HG02610 (cell line): Measurements from ENCODE around the gene SETBP1.
"Not testable (repeated sequence)": the region's sequence is repeated elsewhere in the genome, so short reads cannot be mapped to it uniquely, and the experiment has no call there.

ENCODE experiments used
- ATAC-seq: cut with Tn5 transposase; IDR thresholded peaks from one replicate; pipeline ENCODE4 v1.9.1; 2021; ENCODE audit warnings: mild to moderate bottlenecking, moderate library complexity; ENCODE audit not compliant: unreplicated experiment

The SETBP1 gene

DNA sequence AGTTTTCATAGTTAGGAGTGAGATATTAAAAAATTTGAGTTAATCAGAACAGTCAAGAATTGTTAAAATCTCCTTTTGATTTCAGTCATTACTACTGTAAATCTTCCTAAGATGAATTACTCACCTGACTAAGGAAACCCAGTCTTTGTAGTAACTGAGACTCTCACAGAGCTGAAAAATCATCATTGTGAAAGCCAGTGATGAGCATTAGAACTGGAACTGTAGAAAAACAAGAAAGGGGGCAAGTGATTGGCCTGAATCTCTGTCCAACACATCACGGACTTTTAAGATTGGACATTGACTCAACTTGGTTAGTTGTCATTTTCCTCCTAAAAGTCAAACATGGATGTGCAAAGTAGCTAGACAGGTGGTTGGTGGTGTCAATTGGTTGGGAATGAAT is 21.9 kb downstream of the SETBP1 start:
- ATAC-seq = no peak

DNA sequence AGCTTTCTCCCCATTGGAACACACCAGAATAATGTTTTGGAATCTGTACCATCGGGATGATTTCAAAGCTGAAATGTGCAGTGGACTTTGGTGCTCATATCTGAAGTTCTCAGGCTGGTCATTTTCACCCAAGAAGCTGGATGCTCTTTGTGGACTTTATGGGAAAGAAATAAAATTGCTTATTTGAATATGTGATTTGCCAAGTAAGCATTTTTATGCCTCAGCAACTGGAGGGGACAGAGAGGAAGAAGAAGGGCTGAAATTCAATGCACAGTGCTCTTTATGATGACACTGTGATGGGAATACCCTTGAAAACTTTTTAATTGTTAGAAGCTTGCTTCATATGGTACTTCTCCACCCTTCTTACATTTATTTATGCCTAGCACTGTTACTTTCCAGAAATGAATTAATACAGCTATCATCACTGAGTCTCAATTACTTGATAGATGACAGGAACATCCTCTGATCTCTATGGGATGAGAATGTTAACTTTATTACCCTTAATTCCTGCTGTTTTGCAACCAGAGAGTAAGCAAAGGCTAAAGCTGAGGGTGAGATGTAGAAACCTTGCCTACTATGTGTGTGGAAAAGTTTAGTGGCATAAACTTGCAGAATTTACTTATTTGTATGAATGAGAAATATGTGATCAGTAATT is 23.6 kb downstream of the SETBP1 start:
- no peak for ATAC-seq

DNA sequence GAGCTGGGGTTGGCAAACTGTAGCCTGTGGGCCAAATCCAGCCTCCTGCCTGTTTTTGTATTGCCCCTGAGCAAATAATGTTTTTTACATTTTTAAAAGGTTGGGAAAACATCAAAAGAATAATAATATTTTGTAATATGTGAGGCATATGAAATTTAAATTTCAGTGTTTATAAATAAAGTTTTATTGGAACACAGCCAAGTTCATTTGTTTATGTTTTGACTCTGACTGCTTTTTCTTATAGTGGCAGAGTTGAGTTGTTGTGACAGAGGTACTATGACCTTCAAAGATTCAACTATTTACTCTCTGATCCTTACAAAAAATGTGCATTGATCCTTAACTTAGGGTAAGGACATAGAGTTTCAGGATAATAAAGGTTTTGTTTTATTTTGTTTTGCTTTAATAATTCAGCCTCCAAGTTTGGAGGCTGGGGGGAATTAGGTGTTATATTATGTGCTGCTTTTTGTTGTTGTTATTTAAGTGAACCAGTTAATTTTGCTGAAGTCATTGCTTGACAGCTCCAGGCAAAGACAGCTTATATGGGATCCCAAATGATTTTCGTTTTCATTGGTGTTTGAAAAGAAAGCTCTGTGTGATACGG is 24.5 kb downstream of the SETBP1 start:
- ATAC-seq = no peak

- ATAC-seq = no peak
These were observed 27.9 kb downstream of the SETBP1 start for GRCh38 chr18:44708451-44709083.

DNA sequence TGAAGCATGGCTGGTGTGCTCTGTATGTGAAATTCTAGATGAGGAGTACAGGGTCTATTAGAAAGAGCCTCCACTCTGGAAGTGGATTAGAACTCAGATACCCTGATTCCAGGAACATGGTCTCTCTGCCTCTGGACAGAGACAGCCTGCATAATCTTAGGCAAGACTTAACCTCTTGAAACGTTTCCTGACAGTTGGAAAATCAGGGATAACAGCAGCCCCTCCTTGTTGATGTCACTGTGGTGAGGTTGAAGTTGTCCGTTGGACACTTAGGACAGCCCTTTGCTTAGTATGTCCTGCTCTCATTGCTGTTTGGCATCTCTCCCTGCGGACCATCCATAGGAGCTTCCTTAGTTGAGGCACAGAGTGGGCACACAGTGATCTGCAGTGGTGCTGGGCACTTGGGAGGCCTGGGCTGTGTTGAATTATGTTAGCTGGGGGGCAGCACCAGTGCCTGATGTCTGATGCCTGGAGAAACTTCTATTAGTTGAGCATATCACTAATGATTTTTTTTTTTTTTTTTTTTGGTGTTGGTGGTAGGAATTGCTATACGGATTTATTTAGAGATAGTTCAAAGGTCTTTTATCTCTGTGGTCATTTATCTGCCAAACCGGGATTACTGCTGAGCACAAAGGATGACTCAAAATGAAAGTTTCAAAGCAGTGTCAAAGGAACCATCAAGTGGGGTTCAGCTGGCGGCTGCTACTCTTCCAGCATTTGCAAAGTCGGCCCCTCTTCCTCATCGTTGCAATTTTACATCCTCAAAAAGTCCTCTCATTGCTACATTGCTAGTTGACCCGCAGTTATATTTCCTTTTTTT is 28.8 kb downstream of the SETBP1 start:
- peak; percentile 92 for ATAC-seq

- no peak for ATAC-seq
These were observed 30.2 kb downstream of the SETBP1 start for GRCh38 chr18:44710931-44711330.

- no peak for ATAC-seq
These were observed 31.3 kb downstream of the SETBP1 start for GRCh38 chr18:44712025-44712424.

DNA sequence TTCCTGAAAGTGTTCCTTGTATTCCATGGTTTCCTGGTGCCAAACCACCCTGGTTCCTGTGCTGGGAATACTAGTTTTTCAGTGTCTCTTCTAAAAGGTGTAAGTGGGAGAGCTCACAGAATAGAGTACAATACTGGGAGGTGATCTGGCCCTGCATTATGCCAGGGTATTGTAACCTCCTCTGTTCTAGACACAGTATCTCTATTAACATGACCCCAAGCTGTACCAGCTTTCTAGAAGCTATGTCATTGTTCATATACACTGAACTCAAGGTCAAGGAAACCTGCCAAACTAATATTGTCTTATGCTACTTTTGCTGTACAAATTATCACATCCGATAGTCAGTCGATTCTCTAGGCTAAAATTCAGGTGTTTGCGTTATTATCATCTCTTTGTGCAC is 32.7 kb downstream of the SETBP1 start:
- ATAC-seq = no peak

GRCh38 chr18:44714376-44714775 is 33.7 kb downstream of the SETBP1 start:
- ATAC-seq = no peak

DNA sequence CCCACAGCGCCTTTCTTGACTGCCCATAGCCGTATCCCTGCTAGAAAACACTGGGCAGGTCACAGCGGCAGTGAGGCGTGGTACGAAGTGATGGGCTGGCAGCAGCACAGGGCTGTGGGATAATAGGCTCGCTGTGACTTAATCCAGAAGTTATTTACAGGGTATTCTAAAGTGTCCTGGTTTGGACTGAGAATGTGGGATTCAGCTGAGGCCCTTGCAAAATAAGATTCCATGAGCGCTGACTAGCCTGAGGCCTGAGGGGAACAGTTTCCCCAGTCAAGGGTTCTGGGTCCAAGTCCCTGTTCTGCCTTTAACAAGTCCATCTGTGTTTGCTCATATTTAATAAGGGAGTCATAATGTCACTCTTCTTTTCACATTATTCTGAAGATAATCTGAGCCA is 34.6 kb downstream of the SETBP1 start:
- ATAC-seq = no peak

DNA sequence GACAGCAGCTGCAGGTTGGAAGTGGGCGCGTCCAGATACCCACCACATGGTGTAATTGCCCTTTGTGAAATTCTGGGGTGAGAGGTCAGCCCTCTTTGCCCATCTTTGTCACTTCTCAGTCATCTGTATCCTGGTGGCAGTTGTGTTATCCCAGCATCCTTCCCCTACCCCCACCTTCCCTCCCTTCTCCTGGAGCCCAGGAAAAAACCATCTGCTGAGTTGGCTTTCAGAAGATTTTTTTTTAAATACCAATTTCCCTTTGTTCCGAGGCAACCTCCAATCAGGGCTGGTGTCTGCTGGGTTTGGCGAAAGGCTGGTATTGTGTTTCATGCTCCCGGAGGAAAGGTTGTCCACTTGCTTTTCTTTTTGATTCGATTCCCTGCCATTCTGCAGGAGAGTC is 35.2 kb downstream of the SETBP1 start:
- no peak for ATAC-seq

GRCh38 chr18:44716697-44717163 is 36.0 kb downstream of the SETBP1 start:
- no peak for ATAC-seq

GRCh38 chr18:44719519-44720060 is 38.9 kb downstream of the SETBP1 start:
- ATAC-seq = no peak

GRCh38 chr18:44721748-44722147 is 41.1 kb downstream of the SETBP1 start:
- ATAC-seq = not testable (repeated sequence)

DNA sequence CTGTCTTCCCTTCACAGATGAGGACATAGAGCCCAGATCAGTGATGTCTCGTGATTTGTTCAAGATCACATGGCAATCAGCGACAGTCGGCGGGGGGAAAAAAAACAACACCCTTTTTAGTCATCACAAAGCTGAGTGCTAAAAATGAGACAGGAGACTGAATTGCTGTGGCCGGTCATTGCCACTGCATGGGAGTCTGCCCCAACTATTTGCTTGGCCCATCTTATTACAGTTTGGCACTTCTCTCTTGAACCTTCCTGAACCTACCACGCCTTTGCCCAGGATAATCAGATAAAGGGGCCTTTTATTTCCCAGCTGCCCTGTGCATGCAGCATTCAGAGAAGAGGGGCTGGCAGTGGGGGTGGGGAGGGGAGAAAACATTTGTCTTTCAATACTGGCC is 42.7 kb downstream of the SETBP1 start:
- no peak for ATAC-seq

DNA sequence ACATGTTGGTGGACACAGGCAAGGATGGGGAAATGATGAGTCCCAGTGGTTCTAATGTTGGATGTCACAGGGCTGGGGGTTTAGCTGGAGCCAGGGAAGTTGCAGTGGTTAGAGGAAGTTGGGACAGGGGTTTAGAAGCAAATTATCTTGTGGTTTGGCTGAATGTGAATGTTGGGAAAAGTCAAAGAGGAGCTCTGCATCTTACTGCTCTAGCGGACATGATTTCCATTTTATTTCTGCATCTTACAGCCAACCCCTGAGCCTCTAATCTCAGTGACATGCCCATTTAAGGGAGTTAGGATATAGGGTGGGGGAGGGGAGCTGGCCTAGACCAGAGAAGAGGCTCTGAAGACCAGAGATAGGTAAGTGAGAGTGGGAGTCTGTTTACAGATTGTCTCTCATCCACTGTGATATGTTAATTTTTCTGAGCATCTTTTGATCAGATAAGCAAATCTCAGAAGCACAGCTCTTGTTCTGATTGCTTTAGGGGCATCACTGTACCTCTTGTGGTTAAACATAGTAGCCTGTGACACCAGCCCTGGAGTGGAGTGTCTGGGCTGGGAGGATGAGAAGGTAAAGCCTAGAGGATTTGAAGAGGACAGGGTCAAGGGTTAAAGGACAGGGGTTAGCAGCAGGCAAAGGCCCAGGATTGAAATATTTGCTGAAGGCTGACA is 43.6 kb downstream of the SETBP1 start:
- ATAC-seq = no peak

DNA sequence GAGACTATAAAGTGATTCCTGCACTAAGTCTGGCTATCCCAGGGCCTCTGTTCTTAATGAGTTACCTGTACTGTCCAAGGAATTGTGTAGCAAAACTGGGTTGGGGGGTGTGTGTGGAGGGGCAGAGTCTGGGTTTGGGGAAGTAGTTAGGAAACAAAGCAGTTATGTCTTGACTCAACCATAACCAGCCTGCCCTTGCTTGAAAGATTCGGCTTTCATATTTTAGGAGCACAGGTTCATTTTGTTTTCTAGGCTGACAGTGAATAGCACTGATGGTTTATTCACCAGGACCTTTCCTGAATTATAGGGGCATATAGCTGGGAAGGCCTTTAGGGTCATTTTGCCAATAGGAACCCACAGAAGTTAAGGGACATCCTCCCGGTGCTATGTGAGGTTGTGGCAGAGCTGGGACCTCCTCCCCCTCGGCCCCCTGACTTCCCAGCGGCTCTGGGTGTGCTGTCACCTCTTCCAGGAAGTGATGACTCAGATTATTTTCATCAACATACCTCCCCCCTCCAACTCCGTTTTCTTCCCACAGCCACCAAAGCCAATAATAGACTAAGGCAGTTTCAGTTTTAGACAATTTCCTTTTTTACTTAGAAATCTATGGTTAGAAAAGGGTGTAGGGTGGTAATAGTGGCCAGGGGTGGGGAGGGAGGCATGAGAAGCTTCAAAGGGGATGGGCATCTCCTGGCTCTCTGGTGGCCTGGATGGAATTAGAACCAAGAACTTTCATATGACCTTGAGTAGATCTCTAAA is 44.8 kb downstream of the SETBP1 start:
- peak; percentile 60 for ATAC-seq

- ATAC-seq = no peak
These were observed 45.4 kb downstream of the SETBP1 start for GRCh38 chr18:44726059-44726421.

- no peak for ATAC-seq
These were observed 46.6 kb downstream of the SETBP1 start for GRCh38 chr18:44727291-44727690.

DNA sequence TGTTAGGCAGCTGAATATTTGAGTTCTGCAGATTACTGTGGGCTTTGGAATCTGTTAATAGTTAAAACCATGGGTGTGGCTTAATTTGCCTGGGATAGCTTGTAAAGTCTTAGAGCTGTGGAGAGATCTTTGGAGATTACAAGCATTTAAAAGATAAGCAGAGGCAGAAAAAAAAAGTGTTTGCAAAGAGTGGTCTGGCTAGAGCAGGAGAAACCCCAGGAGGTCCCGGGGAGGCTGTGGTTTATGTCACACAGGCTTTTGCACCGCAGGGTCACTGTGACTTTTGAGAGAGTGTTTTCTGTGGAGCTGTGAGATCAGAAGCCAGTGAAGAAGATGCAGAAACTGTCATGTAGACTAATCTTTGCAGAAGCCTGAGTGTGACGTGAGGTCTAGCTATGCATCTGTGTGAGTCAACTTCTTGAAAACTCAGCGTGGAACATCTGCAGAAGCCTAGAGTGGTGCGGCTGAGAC is 49.0 kb downstream of the SETBP1 start:
- ATAC-seq = peak; percentile 34
